Measurements from ENCODE around the gene TTF2.

The TTF2 gene

GRCh38 chr1:117143172-117143571, 83.0 kb downstream of the TTF2 start:
- H3K36me3 ChIP-seq (ENCODE audit: low read length): no peaks in the 10 kb centered on the region
- H3F3A ChIP-seq (ENCODE audit: insufficient read depth): no peaks in the 10 kb centered on the region
- no peak overlapping the region for H3K4me3 ChIP-seq (ENCODE audit: insufficient read depth, low read length, poor library complexity, severe bottlenecking)
- H3K9ac ChIP-seq (ENCODE audit: low read length): no peak overlapping the region
- no peaks in the 10 kb centered on the region for H3K27me3 ChIP-seq (ENCODE audit: low read length)
- no peak overlapping the region for H3K27ac ChIP-seq (ENCODE audit: low read depth, low read length)
- H3K4me2 ChIP-seq (ENCODE audit: low read depth, low read length, poor library complexity, severe bottlenecking): no peak overlapping the region
- no peaks in the 10 kb centered on the region for H3K9me3 ChIP-seq (ENCODE audit: insufficient read depth, low read length)
- H3K9me2 ChIP-seq (replicated peaks; ENCODE audit: insufficient read depth, low read length): no peaks in the 10 kb centered on the region
- no peak for TF ChIP-seq EZH2phosphoT487 (conservative IDR thresholded peaks at IDR 0.05; ENCODE audit: low read length)
- TF ChIP-seq CTCF (IDR thresholded peaks at IDR 0.05; ENCODE audit: insufficient read depth, low read length, poor library complexity, severe bottlenecking): no peak
- H4K20me1 ChIP-seq (ENCODE audit: low read depth, low read length): no peaks in the 10 kb centered on the region
- H2AFZ ChIP-seq (ENCODE audit: low read depth, low read length, severe bottlenecking): no peak overlapping the region
- no peaks in the 10 kb centered on the region for H3K79me2 ChIP-seq (ENCODE audit: insufficient read depth, low read length)

- Histone ChIP-seq H4K20me1 (ENCODE audit: low read depth, low read length) (no peaks in the 10 kb centered on the region), H3F3A (ENCODE audit: insufficient read depth) (no peaks in the 10 kb centered on the region), H2AFZ (ENCODE audit: low read depth, low read length, severe bottlenecking) (no peak overlapping the region), H3K27me3 (ENCODE audit: low read length) (no peaks in the 10 kb centered on the region), H3K79me2 (ENCODE audit: insufficient read depth, low read length) (no peaks in the 10 kb centered on the region), H3K9me2 (replicated peaks; ENCODE audit: insufficient read depth, low read length) (no peaks in the 10 kb centered on the region), H3K4me2 (ENCODE audit: low read depth, low read length, poor library complexity, severe bottlenecking) (no peak overlapping the region), H3K36me3 (ENCODE audit: low read length) (no peaks in the 10 kb centered on the region), H3K9me3 (ENCODE audit: insufficient read depth, low read length) (no peaks in the 10 kb centered on the region), H3K4me3 (ENCODE audit: insufficient read depth, low read length, poor library complexity, severe bottlenecking) (no peak overlapping the region), H3K27ac (ENCODE audit: low read depth, low read length) (no peak overlapping the region), H3K9ac (ENCODE audit: low read length) (no peak overlapping the region)
- TF ChIP-seq EZH2phosphoT487 (conservative IDR thresholded peaks at IDR 0.05; ENCODE audit: low read length) (no peak), CTCF (IDR thresholded peaks at IDR 0.05; ENCODE audit: insufficient read depth, low read length, poor library complexity, severe bottlenecking) (no peak)
Measured at GRCh38 chr1:117143871-117144270, 83.7 kb downstream of the TTF2 start.

GRCh38 chr1:117146072-117146471, 85.9 kb downstream of the TTF2 start:
- Histone ChIP-seq H3K27me3 (ENCODE audit: low read length) (no peaks in the 10 kb centered on the region), H3K36me3 (ENCODE audit: low read length) (no peaks in the 10 kb centered on the region), H2AFZ (ENCODE audit: low read depth, low read length, severe bottlenecking) (no peak overlapping the region), H4K20me1 (ENCODE audit: low read depth, low read length) (no peaks in the 10 kb centered on the region), H3K79me2 (ENCODE audit: insufficient read depth, low read length) (no peaks in the 10 kb centered on the region), H3K9ac (ENCODE audit: low read length) (no peak overlapping the region), H3K4me3 (ENCODE audit: insufficient read depth, low read length, poor library complexity, severe bottlenecking) (no peak overlapping the region), H3K9me2 (replicated peaks; ENCODE audit: insufficient read depth, low read length) (no peaks in the 10 kb centered on the region), H3K9me3 (ENCODE audit: insufficient read depth, low read length) (no peaks in the 10 kb centered on the region), H3K4me2 (ENCODE audit: low read depth, low read length, poor library complexity, severe bottlenecking) (no peak overlapping the region), H3K27ac (ENCODE audit: low read depth, low read length) (no peak overlapping the region), H3F3A (ENCODE audit: insufficient read depth) (no peaks in the 10 kb centered on the region)
- no peak for TF ChIP-seq EZH2phosphoT487 (conservative IDR thresholded peaks at IDR 0.05; ENCODE audit: low read length)
- TF ChIP-seq CTCF (IDR thresholded peaks at IDR 0.05; ENCODE audit: insufficient read depth, low read length, poor library complexity, severe bottlenecking): no peak
